HG03196 (cell line): ENCODE results near the gene FBXW9.
"Not testable (repeated sequence)": the region's sequence is repeated elsewhere in the genome, so short reads cannot be mapped to it uniquely, and the experiment has no call there.

Experiments
- ATAC-seq: cut with Tn5 transposase; IDR thresholded peaks from one replicate; pipeline ENCODE4 v1.9.1; 2021; ENCODE audit not compliant: unreplicated experiment

Gene FBXW9

DNA sequence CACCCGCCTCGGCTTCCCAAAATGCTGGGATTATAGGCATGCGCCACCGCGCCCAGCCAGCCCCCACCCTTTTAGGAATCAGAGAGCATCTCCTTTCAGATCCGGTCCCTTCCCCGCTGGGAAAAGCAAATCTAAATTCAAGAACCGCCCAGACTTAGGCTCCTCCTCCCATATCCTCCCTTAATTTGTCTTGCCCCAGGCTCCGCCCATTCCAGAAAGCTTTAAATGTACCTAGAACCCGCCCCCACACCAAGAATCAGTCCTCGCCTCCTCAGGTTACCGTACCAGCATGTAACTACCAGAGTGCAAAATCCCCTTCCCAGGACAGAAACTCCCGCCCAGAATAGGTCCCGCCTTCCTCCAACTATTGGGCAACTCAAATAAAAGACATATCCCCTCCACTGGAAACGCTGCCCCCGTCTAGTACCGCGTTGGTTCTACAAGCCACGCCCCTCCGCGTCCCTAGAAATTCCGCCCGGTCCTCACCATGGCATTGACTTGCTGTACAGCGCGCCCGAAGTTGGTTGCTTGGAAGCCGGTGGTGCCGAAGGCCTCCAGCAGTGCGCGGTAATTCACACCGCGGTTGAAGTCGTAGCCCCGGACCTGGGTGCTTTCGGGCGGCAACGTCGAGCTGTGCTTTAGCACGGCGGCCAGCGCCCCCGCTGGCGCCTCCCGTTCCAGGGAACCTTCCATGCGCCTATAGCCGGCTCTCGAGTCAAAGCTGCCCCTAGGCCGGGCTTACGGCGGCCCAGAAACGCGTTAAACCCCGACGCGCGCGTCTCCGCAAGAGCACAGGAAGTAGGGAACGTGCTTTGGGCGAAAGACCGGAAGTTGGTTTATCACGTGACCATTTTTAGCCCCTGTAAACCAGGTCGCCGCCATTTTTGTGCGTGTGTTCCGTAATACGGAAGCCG is 15.1 kb downstream of the FBXW9 start, which contains the start of gene DHPS:
Gene DHPS (minus strand): TSS at position 807 of the 914 bp plus-strand sequence. CDS start 114 bp downstream, at position 693.
- peak; percentile 72 for ATAC-seq

- no peak for ATAC-seq
These were observed 16.4 kb downstream of the FBXW9 start for GRCh38 chr19:12680034-12680433.

GRCh38 chr19:12678039-12678438 is 18.4 kb downstream of the FBXW9 start:
- not testable (repeated sequence) for ATAC-seq

- no peak for ATAC-seq
These were observed 19.5 kb downstream of the FBXW9 start for GRCh38 chr19:12676928-12677327.

GRCh38 chr19:12676384-12676792 is 20.0 kb downstream of the FBXW9 start:
- ATAC-seq, result no peak

DNA sequence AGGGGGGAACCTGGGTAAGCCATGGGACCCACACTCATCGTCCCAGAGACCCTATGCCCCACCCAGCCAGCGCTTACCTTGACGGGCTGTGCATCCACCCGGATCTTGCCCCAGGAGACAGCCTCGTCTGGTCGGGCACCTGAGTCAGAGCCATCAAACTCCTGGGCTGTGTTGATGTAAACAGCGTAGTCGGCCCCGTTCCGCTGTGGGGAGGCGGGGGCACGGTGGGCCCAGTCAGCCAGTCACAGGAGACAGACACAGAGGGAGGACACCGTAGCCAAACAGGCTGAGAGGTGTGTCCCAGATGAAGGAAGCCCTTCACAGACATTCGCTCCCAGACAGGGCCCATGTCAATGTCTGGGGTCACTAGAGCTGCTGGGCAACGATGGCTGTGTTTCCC is 20.5 kb downstream of the FBXW9 start:
- ATAC-seq, result no peak

GRCh38 chr19:12675399-12675798 is 21.0 kb downstream of the FBXW9 start:
- no peak for ATAC-seq

- no peak for ATAC-seq
These were observed 23.7 kb downstream of the FBXW9 start for GRCh38 chr19:12672744-12673143.

GRCh38 chr19:12670159-12670928 is 26.1 kb downstream of the FBXW9 start:
- no peak for ATAC-seq

DNA sequence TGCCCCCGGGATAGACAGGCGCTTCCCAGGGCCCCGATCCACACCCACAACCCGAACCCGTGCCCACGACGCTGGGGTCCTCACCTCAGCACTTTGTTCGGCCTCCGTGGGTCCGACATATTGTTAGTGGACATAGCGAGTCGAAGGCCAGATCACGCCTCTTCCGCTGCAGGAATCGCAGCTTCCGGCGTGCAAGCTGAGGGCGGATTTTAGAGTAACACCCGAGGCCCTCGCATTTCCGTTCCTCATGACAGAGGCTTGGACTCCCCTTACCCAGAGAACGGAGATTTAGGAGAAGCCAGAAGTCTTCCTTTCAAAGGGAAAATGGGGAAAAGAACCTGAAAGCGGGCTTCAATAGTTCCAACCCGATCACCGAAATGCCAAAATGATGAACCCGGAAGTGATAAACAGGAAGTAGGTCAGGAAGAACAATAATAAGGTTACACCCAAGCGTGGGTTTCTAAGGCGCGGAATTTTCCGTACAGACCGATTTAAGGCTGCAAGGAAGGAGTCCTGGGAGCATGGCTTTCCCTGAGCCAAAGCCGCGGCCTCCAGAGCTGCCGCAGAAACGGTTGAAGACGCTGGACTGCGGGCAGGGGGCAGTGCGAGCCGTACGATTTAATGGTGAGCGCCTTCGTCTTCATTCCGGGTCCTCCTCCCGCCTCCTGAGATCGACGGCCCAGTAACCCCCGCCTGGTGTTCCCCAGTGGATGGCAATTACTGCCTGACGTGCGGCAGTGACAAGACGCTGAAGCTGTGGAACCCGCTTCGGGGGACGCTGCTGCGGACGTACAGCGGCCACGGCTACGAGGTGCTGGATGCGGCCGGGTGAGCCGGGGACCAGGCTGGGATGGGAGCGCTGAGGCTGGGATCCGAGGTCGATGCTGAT is 26.9 kb downstream of the FBXW9 start:
- no peak for ATAC-seq

DNA sequence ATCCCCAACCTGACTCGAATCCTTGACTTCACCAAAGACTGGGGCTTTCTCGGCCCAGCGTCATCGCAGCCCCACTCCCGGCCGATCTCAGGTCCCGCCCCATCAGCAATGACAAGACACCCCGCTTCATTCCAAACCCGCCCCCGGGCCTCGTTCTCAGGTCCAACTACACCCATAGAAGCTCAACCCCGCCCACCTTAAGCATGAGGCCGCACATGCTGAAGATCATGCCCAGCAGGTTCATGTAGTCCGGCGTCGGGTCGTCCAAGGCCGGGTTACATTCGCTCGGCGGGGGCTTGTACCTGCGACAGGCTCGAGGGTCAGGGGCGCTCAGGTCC is 27.5 kb downstream of the FBXW9 start:
- no peak for ATAC-seq

GRCh38 chr19:12668346-12668745 is 28.1 kb downstream of the FBXW9 start:
- no peak for ATAC-seq

GRCh38 chr19:12667731-12668302 is 28.6 kb downstream of the FBXW9 start:
- ATAC-seq, result no peak

GRCh38 chr19:12666265-12667048 is 30.0 kb downstream of the FBXW9 start, which contains the start of the genes MAN2B1 and WDR83:
Gene MAN2B1 (minus strand): TSS chr19:12666742. CDS start chr19:12666701, 41 bp downstream.
Gene WDR83 (plus strand): TSS chr19:12666807. CDS start chr19:12669791, 2,984 bp downstream.
- ATAC-seq, result peak; percentile 41

DNA sequence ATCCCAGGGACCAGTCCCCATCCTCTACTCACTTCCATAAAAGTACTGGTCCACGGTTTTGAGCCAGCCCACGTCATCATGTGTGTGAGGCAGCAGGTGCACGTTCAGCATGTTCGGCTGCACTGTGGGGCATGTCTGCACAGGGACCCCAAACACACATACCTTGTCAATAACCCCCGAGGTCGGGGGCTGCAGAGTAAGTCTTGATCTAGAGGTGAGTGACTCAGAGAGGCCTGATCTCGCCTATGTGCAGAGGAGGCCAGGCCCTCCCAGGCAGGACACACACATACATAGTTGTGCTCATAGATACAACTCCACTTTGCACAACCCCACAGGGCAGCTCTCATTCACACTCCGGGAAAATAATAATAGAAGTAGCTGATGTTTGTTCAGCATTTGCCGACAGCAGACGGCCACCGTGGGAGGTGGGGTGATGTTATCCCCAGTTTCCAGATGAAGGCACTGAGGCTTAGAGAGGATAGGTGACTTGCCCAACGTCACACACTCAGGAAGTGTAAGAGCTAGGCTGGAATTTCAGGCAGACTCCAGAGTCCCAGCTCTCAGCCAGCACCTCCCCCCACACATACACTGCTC is 30.7 kb downstream of the FBXW9 start:
- ATAC-seq, result no peak

DNA sequence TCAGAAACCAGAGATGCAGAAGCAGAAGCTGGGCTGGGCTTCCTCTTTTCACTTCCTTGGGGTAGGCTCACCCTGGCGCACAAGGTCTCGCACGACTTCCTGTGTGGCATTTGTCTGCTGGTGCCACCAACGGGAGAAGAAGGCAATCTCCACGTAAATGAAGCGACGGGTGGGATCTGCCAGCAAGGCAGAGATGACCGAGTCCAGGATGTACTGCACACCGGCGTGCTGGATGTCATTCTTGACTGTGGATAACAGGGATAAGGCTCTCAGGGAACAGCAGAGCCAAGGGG is 31.2 kb downstream of the FBXW9 start:
- ATAC-seq, result no peak

DNA sequence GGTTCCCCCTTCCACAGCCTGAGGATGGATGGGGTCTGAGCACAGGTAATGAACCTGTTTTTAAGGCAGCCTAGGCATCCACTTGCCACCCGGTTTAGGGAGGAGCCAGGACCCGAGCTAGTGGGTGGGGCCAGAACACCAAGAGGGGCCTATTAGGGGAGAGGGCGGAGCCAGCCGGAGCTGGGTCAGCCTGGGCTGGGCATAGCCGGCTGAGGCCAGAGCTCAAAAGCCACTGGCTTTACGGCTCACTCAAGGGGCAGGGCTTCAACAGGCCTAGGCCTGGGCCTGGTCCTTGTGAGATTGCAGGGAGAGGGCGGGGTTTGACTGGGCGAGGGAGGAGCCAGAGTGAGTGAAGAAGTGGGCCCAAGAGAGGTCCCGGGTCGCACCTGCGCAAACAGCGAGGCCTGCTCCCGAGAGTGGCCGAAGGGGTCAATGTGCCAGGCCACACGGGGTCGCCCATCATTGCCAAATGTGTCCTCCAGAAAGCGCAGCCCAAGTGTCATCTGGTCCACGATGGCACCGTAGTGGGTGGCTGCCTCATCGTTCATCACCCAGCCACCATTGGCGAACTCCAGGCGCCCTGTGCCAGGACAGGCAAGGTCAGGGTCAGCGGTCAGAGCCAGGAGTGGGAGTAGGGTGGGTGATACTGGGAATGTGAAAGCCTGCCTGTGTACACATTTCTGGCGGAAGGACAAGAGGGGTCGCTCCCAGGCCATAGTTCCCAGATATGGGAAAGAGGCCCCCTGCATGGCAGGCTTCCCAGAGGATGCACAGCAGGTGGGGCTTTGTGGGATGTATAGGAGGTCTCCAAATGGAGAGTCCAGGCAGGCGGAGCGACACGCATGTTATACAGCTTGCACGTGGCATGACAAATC is 31.8 kb downstream of the FBXW9 start:
- ATAC-seq, result no peak

DNA sequence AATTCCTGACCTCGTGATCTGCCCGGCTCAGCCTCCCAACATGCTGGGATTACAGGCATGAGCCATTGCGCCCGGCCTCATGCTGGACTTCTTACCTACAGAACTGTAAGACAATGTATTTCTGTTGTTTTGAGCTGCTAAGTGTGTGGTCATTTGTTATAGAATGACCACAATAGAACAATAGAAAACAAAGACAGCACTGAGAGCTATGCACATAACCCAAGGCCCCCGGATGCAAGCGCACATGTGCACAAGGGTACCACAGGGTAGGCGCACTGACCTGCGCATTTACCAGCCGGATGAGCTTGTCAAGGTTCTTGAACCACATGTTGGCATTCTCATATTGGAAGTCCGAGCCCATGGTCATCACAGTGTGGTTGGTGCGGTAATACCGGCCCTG is 35.5 kb downstream of the FBXW9 start:
- no peak for ATAC-seq

GRCh38 chr19:12657966-12658365 is 38.5 kb downstream of the FBXW9 start:
- no peak for ATAC-seq
